Measurements from ENCODE around the gene PLD4.

Gene PLD4

GRCh38 chr14:104964546-104964945 lies 39.9 kb downstream of the PLD4 start:
- CTCF ChIA-PET = interaction anchor here (1.0 to 3.8 kb wide), 4 partner anchors 10 to 196 kb away, joined by 3 to 38 read pairs (median 20); no protein-coding TSS in a partner anchor
- POLR2A ChIA-PET = no interaction called here

DNA sequence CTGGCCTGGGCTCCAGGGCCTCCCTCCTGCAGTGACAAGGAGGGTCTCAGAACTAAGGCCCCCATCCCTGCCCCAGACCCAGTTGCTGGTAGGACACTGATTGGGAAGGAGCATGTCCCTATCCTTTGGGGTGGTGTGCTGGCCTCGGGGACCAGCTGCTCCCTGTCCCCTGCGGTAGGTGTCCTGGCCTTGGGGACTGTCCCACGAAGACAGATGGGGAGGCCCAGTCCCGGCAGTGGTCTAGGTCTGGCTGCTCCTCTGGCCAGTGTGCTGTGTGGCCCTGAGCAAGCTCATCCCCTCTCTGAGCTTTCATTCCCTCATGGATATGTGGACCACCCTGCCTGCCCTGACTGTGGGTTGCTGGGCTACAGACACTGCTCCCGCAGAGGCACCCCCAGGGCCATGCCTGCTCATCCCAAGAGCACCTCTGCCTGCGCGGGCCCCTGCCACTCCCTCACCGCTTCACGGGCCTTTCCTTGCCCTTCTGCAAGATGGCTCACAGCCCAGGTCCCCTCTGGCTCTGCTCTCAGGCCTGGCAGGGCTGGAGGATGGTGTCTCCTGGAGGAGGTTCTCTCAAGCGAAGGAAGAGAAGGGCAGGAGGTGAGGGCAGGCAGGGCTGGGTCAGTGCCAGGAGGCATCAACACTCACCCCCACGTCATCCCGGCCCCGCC lies 41.0 kb downstream of the PLD4 start:
- CTCF ChIA-PET = interaction anchor here (0.5 to 11.8 kb wide), 6 partner anchors 9 to 197 kb away, joined by 3 to 383 read pairs (median 20); no protein-coding TSS in a partner anchor
- POLR2A ChIA-PET = no interaction called here
- TF ChIP-seq, protein P1, sequence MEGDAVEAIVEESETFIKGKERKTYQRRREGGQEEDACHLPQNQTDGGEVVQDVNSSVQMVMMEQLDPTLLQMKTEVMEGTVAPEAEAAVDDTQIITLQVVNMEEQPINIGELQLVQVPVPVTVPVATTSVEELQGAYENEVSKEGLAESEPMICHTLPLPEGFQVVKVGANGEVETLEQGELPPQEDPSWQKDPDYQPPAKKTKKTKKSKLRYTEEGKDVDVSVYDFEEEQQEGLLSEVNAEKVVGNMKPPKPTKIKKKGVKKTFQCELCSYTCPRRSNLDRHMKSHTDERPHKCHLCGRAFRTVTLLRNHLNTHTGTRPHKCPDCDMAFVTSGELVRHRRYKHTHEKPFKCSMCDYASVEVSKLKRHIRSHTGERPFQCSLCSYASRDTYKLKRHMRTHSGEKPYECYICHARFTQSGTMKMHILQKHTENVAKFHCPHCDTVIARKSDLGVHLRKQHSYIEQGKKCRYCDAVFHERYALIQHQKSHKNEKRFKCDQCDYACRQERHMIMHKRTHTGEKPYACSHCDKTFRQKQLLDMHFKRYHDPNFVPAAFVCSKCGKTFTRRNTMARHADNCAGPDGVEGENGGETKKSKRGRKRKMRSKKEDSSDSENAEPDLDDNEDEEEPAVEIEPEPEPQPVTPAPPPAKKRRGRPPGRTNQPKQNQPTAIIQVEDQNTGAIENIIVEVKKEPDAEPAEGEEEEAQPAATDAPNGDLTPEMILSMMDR (IDR thresholded peaks at IDR 0.05; ENCODE audit: insufficient read depth, low read length, missing control alignments) = no peak

More at GRCh38 chr14:104964546-104964945, 39.9 kb downstream of the PLD4 start:
- DNase-seq (ENCODE audit: low read depth, low spot score) = no peak
- no peak overlapping the region for H3K4me3 ChIP-seq (ENCODE audit: low read depth, low read length)
- TF ChIP-seq, protein P1 (IDR thresholded peaks at IDR 0.05; ENCODE audit: insufficient read depth, low read length, missing control alignments) = no peak

GRCh38 chr14:104966261-104966865 lies 41.7 kb downstream of the PLD4 start:
- ChIA-PET POLR2A (no interaction called here), CTCF (interaction anchor here (0.8 to 11.8 kb wide), 3 partner anchors 9 to 199 kb away, joined by 3 to 383 read pairs (median 4); no protein-coding TSS in a partner anchor)
- TF ChIP-seq, protein P1 (IDR thresholded peaks at IDR 0.05; ENCODE audit: insufficient read depth, low read length, missing control alignments) = no peak
- DNase-seq (ENCODE audit: low read depth, low spot score) = no peak
- H3K4me3 ChIP-seq (ENCODE audit: low read depth, low read length) = no peak overlapping the region

More for the DNA sequence above, 41.0 kb downstream of the PLD4 start:
- H3K4me3 ChIP-seq (ENCODE audit: low read depth, low read length) = no peak overlapping the region
- DNase-seq (ENCODE audit: low read depth, low spot score) = no peak

GRCh38 chr14:104966981-104967385 lies 42.3 kb downstream of the PLD4 start:
- TF ChIP-seq, protein P1 (IDR thresholded peaks at IDR 0.05; ENCODE audit: insufficient read depth, low read length, missing control alignments) = no peak
- no peak for DNase-seq (ENCODE audit: low read depth, low spot score)
- POLR2A ChIA-PET = interaction anchor here (0.7 kb wide), 1 partner anchor 114 kb away, joined by 3 read pairs; no protein-coding TSS in a partner anchor
- CTCF ChIA-PET = interaction anchor here (0.8 to 11.8 kb wide), 4 partner anchors 9 to 200 kb away, joined by 3 to 383 read pairs (median 4); no protein-coding TSS in a partner anchor
- no peak overlapping the region for H3K4me3 ChIP-seq (ENCODE audit: low read depth, low read length)

DNA sequence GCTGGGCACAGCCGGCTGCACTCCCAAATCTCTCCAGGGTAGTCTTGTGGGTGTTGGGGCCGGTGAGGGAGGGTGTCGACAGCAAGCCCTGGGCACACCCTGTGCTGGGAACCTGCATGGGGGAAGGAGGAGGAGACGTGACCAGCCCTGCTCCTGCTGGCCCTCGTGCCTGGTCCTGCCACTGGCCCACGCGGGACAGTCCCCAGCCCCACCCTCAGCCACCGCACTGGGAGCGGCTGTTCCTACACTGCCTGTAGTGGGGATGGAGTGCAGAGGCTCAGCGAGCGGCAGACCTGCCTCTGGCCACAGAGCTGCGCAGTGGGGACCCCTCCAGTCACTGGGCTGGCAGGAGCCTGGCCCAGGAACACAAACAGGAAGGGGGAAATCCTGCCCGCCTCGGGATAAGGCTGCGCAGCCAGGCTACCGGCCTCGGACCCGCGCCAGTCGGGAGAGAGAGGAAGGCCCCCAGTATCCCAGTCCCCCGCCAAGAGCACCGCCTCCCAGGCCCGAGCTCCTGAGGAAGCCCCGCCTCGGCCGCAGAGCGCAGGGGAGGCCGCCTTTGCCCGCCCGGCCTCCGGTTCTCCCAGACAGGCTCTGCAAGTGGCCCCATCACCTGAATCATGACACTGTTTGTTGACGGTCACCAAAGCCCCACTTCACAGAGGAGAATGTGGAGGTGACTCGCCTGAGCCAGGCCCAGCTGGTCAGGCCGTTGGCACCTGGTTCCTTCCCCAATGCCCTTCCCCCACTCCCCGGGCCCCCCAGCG lies 42.9 kb downstream of the PLD4 start:
- no peak for DNase-seq (ENCODE audit: low read depth, low spot score)
- TF ChIP-seq, protein P1 (IDR thresholded peaks at IDR 0.05; ENCODE audit: insufficient read depth, low read length, missing control alignments) = no peak
- ChIA-PET POLR2A (interaction anchor here (0.6 to 1.0 kb wide), 3 partner anchors 21 to 114 kb away, joined by 3 to 4 read pairs (median 3); no protein-coding TSS in a partner anchor), CTCF (interaction anchor here (0.8 to 11.8 kb wide), 7 partner anchors 8 to 200 kb away, joined by 3 to 383 read pairs (median 4); no protein-coding TSS in a partner anchor)
- peak overlapping the region; percentile 42 for H3K4me3 ChIP-seq (ENCODE audit: low read depth, low read length)
